HG02884 (cell line): ENCODE measurements around the gene DNAI2.
"Not testable (repeated sequence)": the region's sequence is repeated elsewhere in the genome, so short reads cannot be mapped to it uniquely, and the experiment has no call there.

Experiments used
- ATAC-seq: cut with Tn5 transposase; IDR thresholded peaks from one replicate; pipeline ENCODE4 v1.9.1; 2021; ENCODE audit warnings: mild to moderate bottlenecking, moderate library complexity; ENCODE audit not compliant: unreplicated experiment

DNAI2 gene

GRCh38 chr17:74272731-74273201 is 1.3 kb upstream of the DNAI2 start:
- ATAC-seq, result no peak

GRCh38 chr17:74274709-74275340 is 791 bp downstream of the DNAI2 start:
- no peak for ATAC-seq

- ATAC-seq, result no peak
Measured at GRCh38 chr17:74276051-74276476, 2.0 kb downstream of the DNAI2 start.

- no peak for ATAC-seq
Measured at GRCh38 chr17:74276541-74277009, 2.5 kb downstream of the DNAI2 start.

GRCh38 chr17:74277935-74278334 is 3.9 kb downstream of the DNAI2 start:
- no peak for ATAC-seq

- ATAC-seq, result not testable (repeated sequence)
Measured at GRCh38 chr17:74279617-74280016, 5.6 kb downstream of the DNAI2 start.

- peak; percentile 70 for ATAC-seq
Measured at GRCh38 chr17:74280093-74280513, 6.1 kb downstream of the DNAI2 start.

GRCh38 chr17:74281799-74282198 is 7.8 kb downstream of the DNAI2 start:
- ATAC-seq, result no peak

GRCh38 chr17:74282274-74282586 is 8.2 kb downstream of the DNAI2 start:
- ATAC-seq, result not testable (repeated sequence)

- no peak for ATAC-seq
Measured at GRCh38 chr17:74282587-74283370, 8.7 kb downstream of the DNAI2 start.

- no peak for ATAC-seq
Measured at GRCh38 chr17:74283371-74283673, 9.3 kb downstream of the DNAI2 start.

- no peak for ATAC-seq
Measured at GRCh38 chr17:74287031-74287602, 13.1 kb downstream of the DNAI2 start.

- no peak for ATAC-seq
Measured at GRCh38 chr17:74288785-74289184, 14.8 kb downstream of the DNAI2 start.

- ATAC-seq, result no peak
Measured at GRCh38 chr17:74289688-74290087, 15.7 kb downstream of the DNAI2 start.

- ATAC-seq, result no peak
Measured at GRCh38 chr17:74290340-74290739, 16.3 kb downstream of the DNAI2 start.

- no peak for ATAC-seq
Measured at GRCh38 chr17:74292495-74292894, 18.5 kb downstream of the DNAI2 start.

GRCh38 chr17:74295625-74296547 is 21.9 kb downstream of the DNAI2 start:
- no peak for ATAC-seq

GRCh38 chr17:74296548-74296936 is 22.5 kb downstream of the DNAI2 start:
- ATAC-seq, result no peak

GRCh38 chr17:74297941-74298340 is 23.9 kb downstream of the DNAI2 start:
- ATAC-seq, result no peak

- ATAC-seq, result no peak
Measured at GRCh38 chr17:74298778-74299177, 24.7 kb downstream of the DNAI2 start.
